GM18508 (cell line): ENCODE data around the gene CEP112.
"Not testable (repeated sequence)": the region's sequence is repeated elsewhere in the genome, so short reads cannot be mapped to it uniquely, and the experiment has no call there.

Experiments used
- ATAC-seq: cut with Tn5 transposase; IDR thresholded peaks from one replicate; pipeline ENCODE4 v1.9.1; 2021; ENCODE audit warnings: moderate number of reproducible peaks; ENCODE audit not compliant: insufficient read depth, unreplicated experiment

The CEP112 gene

DNA sequence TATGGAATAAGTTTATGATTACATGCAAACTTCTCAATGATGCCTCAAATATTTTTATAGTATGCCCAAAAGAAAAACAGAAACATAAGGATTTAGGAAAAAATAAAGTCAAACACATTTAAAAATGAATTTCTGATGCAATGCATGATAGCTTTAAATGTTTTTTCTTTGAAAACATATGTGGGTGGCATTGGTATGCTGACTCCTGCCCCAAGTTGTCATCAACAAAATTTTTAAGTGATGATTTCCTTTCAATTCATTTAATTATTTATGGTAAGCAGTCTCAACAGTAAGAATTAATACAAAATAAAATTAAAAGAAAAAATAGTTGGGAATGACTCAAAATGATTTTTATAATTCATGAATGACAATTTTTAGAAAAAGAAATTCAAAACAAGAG is 104.9 kb downstream of the CEP112 start:
- ATAC-seq = no peak

DNA sequence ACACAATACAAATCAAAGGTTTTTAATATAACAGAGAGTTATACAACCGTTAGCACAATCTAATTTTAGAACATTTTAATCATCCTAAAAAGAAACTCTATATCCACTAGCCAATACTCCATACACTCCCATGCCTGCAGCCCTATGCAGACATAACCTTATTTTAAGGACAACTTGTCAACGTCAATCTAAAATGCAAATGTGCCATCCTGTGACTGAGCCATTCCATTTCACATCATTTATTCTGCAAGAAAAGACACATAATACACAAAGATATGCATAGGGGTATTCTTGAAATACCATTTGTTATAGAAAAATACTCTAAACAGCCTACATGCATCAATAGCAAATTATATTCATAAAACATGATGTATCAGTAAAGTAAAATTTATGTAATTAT is 106.7 kb downstream of the CEP112 start:
- no peak for ATAC-seq

DNA sequence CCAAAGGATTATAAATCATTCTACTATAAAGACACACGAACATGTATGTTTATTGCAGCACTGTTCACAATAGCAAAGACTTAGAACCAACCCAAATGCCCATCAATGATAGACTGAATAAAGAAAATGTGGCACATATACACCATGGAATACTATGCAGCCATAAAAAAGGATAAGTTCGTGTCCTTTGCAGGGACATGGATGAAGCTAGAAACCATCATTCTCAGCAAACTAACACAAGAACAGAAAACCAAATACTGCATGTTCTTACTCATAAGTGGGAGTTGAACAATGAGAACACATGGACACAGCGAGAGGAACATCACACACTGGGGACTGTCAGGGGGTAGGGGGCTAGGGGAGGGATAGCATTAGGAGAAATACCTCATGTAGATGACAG is 111.3 kb downstream of the CEP112 start:
- not testable (repeated sequence) for ATAC-seq

DNA sequence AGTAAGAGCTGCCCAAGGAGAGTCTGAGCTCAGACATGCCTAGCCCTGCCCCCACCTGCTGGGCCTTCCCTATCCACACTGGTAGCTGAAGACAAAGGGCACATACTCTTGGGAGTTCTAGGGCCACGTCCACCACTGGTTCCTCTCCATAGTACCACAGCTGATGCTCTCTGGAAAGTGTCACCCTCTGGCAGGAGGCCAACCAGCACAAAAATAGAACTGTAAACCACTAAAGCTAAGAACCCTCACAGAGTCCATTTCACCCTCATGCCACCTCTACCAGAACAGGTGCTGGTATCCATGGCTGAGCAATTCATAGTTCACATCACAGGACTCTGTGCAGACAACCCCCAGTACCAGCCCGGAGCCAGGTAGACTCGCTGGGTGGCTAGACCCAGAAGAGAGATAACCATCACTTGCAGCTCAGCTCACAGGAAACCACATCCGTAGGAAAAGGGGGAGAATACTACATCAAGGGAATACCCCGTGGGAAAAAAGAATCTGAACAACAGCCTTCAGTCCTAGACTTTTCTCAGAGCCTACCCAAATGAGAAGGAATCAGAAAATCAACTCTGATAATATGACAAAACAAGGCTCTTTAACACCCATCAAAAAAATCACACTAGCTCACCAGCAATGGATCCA is 115.3 kb downstream of the CEP112 start:
- ATAC-seq = no peak

- ATAC-seq = no peak
Observed at GRCh38 chr17:66073384-66073783, 118.5 kb downstream of the CEP112 start.

GRCh38 chr17:66063686-66064085 is 128.2 kb downstream of the CEP112 start:
- no peak for ATAC-seq

- ATAC-seq = no peak
Observed at GRCh38 chr17:66056148-66056547, 135.8 kb downstream of the CEP112 start.

DNA sequence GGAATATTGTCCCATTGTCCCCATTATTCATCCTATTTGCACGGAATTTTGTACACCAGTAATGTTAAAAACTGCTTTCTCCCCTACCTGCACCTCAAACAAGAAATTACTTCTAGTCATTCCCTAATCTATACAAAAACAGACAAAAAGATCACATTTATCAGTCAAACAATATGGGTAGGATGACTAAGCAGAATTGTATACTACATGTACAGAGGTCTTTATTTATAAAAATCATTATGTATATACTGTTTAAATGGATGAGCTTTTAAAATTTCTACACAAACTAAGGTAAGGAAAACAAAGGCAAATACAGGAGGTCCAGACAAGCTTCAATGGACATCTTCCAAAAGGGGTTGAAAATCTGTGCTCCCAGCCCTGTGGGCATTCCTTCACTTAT is 137.7 kb downstream of the CEP112 start:
- ATAC-seq = no peak

- ATAC-seq = no peak
Observed at GRCh38 chr17:66044083-66044482, 147.8 kb downstream of the CEP112 start.

DNA sequence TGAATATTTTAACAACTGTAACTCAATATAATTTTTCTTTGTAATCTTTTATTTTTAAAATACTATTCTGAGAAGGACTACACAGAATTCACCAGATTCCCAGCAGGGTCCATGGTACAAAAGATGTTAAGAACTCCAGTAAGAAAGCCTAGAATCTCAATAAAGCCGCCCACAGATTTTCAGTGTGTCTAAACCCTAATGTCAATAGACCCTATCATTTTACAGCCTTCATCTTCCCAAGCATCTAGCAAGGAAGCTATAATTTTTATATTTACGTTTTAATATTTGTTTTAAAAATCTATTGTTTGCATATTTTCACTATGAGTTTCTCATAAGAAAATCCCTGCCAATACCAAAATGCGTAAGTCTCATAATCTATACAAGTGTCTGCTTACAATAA is 148.5 kb downstream of the CEP112 start:
- ATAC-seq = no peak

DNA sequence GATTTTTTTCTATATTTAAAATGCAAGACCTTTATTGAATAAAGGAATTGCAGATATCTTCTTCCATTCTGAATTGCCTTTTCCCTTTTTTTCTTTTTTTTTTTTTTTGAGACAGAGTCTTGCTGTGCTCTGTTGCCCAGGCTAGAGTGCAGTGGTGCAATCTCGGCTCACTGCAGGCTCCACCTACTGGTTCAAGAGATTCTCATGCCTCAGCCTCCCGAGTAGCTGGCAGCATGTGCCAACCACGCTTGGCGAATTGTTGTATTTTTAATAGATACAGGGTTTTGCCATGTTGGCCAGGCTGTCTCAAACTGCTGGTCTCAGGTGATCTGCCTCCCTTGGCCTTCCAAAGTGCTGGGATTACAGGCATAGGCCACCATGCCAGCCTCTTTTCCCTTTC is 151.5 kb downstream of the CEP112 start:
- ATAC-seq = no peak

DNA sequence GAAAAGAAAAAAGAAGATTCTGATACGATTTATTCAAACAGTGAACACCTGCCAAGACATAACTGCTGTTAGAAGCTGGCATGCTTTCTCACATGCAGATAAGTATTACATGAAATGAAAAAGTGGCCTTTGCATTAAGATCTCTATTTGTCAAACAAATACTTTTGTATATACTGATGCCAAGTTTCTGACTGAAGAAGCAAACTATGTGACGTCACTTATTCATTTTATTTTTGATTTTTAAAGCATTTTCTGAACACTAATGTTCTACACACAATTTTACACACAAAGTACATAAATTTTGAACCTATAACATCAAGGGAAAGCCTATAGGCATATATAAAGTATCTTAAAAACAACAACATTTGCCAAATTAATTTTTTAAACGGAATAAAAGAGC is 153.8 kb downstream of the CEP112 start:
- no peak for ATAC-seq

GRCh38 chr17:66037221-66037620 is 154.7 kb downstream of the CEP112 start:
- no peak for ATAC-seq

DNA sequence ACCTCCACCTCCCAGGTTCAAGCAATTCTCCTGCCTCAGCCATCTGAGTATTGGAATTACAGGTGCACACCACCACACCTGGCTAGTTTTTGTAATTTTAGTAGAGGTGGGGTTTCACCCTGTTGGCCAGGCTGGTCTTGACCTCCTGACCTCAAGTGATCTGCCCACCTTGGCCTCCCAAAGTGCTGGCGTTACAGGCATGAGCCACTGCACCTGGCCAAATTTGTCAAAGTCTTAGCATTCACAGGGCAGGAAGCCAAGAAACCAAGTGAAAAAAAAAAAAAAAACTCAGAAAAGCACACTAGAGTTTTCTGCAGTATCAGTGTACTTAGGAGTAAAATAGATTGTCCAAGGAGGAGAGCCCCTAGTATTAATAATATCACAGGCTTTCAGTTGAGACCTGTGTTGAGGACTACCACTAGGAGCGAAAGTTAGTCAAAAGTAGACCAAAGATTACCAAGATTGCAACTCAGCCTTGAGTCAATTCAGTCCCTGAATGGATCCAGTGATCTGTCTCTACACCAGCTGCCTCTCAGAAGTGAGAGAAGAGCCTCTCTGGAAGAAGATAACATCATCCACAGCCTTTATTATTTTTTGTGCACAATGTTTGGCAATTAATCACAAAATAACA is 159.7 kb downstream of the CEP112 start:
- ATAC-seq = no peak

- no peak for ATAC-seq
Observed at GRCh38 chr17:66025551-66025950, 166.4 kb downstream of the CEP112 start.

- ATAC-seq = no peak
Observed at GRCh38 chr17:66021757-66022156, 170.2 kb downstream of the CEP112 start.

- no peak for ATAC-seq
Observed at GRCh38 chr17:66018786-66019185, 173.1 kb downstream of the CEP112 start.

- ATAC-seq = no peak
Observed at GRCh38 chr17:66016231-66016630, 175.7 kb downstream of the CEP112 start.

DNA sequence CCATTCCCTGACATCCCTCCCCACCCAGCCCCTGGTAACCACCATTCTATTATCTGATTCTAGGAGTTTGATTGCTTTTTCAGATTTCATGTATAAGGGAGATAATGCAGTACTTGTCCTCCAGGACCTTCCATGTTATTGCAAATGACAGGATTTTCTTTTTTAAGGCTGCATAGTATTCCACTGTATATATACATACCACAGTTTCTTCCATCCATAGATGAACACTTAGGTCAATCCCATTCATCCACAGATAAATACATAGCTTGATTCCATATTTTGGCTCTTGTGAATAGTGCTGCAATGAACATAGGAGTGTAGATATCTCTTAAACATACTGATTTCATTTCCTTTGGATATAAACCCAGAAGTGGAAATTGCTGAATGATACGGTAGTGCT is 183.3 kb downstream of the CEP112 start:
- no peak for ATAC-seq

DNA sequence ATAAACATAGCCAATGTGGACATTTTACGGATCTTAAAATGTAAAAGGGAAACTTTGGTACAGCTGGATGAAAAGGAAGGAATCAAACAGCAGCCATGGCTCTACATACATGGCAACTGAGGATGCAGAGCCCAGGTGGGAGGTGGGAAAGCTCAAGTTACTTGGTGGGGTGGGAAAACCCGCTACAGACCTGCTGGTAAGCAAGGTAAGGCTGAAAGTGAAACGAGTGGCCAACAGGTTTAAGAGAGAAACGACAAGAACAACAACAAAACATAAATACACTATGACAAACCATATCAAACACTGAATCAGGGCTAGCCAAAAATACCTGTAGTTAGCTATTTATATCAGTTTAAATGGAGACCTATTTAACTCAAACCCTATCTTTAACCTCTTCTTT is 185.3 kb downstream of the CEP112 start:
- no peak for ATAC-seq

DNA sequence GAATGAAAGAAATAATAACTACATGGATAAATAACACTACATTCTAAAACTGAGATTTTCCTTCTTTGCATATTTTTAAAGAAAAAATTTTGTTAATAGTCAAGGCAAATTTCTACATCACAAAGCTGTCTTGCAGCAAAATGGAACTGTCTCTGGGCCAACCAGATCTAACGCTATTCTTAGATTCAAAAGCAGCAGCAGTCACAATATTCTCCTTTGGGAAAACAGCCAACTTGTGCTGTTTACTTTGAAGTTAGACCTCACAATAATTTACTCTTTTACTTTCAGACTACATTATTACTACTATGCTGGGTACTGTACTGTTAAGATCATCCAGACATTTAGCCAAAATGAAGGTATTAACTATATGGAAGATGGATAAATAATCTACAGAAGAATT is 189.1 kb downstream of the CEP112 start:
- ATAC-seq = no peak

DNA sequence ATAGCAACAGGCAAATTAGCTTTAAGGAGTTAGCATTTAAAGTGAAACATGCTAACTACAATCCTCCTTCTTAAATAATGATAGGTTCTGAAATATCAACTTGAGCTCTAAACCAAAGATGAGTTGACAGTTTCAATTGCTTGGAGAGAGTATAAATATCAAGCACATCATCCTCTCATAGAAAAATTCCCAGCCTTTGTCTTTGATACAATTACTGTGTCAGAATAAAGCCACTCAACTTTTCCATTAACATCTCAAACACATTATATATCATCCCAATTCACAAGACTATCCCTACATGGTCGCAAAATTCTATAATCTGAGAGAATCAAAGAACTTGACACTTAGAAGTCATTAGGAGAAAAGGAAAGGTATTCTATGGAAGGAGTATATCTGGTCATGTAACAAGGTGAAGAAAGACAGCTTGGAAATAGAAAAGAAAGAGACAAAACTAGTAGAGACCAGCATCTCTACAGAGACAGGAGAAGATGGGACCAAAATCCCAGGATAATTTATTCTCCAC is 189.8 kb downstream of the CEP112 start:
- ATAC-seq = no peak
